Stimulated activated naive B cell treated with anti-CD40 and anti-IgM and Interleukin-4, amounts not matched to agents 10 μg/mL and 1 μg/mL and 100 μg/mL, for 72 hours (primary cell): ENCODE data around the gene RILP.
A peak's percentile ranks its signal among the peaks of the same experiment; 100 is the strongest.

ENCODE experiments used
- ATAC-seq, 2 donors: fragments of 150-1000 bp; cut with Tn5 transposase; replicated peaks; 2 replicates each; pipeline ENCODE4 v1.10.0; 2021; ENCODE audit warnings: moderate library complexity in 1 of 2
- DNase-seq: peaks from one replicate; pipeline ENCODE4 v3.0.0; 2021
- H3K27ac Mint-ChIP-seq: one replicate; pipeline ENCODE4 v1.8.0; 2022; ENCODE audit warnings: mild to moderate bottlenecking, mixed read lengths
- H3K27me3 Mint-ChIP-seq, 2 donors: one replicate each; pipeline ENCODE4 v1.8.0; 2022; ENCODE audit warnings: mixed read lengths in 2 of 2
- H3K36me3 Mint-ChIP-seq, 2 donors: one replicate each; pipeline ENCODE4 v1.8.0; 2022; ENCODE audit warnings: mixed read lengths in 2 of 2, mild to moderate bottlenecking in 1 of 2
- H3K4me1 Mint-ChIP-seq, 2 donors: one replicate each; pipeline ENCODE4 v1.8.0; 2022; ENCODE audit warnings: mixed read lengths in 2 of 2, mild to moderate bottlenecking in 1 of 2
- H3K4me3 Mint-ChIP-seq, 2 donors: one replicate each; pipeline ENCODE4 v1.8.0; 2022; ENCODE audit warnings: mild to moderate bottlenecking in 2 of 2, mixed read lengths in 2 of 2, moderate library complexity in 1 of 2
- H3K9me3 Mint-ChIP-seq, 2 donors: one replicate each; pipeline ENCODE4 v1.8.0; 2022; ENCODE audit warnings: mixed read lengths in 2 of 2, mild to moderate bottlenecking in 1 of 2

Gene RILP

GRCh38 chr17:1611715-1612114 lies 38.0 kb downstream of the RILP start:
- no peaks in the 10 kb centered on the region for H3K27me3 Mint-ChIP-seq
- no peak overlapping the region for H3K4me3 Mint-ChIP-seq
- ATAC-seq (no peak), DNase-seq (no peak)
- no peak overlapping the region for H3K27ac Mint-ChIP-seq
- H3K36me3 Mint-ChIP-seq: peaks cover 54 to 65% of the 10 kb centered on the region in 2 donors
- H3K4me1 Mint-ChIP-seq: peaks cover 24 to 36% of the 10 kb centered on the region in 2 donors
- no peaks in the 10 kb centered on the region for H3K9me3 Mint-ChIP-seq

DNA sequence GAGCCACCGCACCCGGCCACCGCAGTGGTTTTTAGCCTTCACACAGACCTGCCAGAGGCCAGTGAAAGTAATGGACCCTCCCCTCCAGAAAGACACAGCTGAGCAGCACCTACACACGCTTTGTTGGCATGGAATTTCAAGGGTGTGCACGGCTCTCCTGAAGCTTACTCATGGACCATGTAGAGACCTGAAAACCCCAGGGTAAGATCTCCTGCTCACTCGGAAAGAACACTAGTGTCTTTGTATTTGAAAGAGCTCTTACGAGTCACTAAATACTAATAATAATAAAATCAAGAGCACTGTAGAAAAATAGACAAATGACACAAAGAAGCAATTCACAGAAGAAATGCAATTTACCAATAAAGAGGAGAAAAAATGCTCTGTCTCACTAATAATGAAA lies 41.0 kb downstream of the RILP start:
- DNase-seq (no peak), ATAC-seq (no peak)
- H3K36me3 Mint-ChIP-seq: peaks cover 42 to 57% of the 10 kb centered on the region in 2 donors
- peaks cover 41 to 66% of the 10 kb centered on the region in 2 donors for H3K4me1 Mint-ChIP-seq
- H3K4me3 Mint-ChIP-seq: peak overlapping the region in 1 of 2 donors; percentile 16
- no peaks in the 10 kb centered on the region for H3K9me3 Mint-ChIP-seq
- peak overlapping the region; percentile 94 for H3K27ac Mint-ChIP-seq
- no peaks in the 10 kb centered on the region for H3K27me3 Mint-ChIP-seq

DNA sequence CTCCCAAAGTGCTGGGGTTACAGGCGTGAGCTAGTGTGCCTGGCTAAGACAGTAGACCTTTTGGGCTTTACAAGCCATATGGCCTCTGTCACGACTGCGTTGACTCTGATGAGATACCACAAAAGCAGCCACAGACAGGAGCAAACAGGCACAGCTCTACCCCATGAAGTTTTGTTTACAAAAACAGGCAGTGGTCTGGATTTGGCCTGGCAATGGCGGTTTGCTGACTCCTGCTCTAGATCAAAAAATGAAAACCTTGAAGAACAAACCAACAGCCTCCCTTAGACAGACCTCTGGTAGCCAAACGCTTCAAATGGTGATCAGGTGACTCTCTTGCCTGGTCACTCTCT lies 41.7 kb downstream of the RILP start:
- ATAC-seq (peak; percentile 2), DNase-seq (no peak)
- Mint-ChIP-seq H3K36me3 (peaks cover 35 to 50% of the 10 kb centered on the region in 2 donors), H3K4me1 (peaks cover 39 to 66% of the 10 kb centered on the region in 2 donors), H3K4me3 (peak overlapping the region; percentile 15 to 25), H3K27me3 (no peaks in the 10 kb centered on the region), H3K27ac (peak overlapping the region; percentile 94), H3K9me3 (no peaks in the 10 kb centered on the region)

DNA sequence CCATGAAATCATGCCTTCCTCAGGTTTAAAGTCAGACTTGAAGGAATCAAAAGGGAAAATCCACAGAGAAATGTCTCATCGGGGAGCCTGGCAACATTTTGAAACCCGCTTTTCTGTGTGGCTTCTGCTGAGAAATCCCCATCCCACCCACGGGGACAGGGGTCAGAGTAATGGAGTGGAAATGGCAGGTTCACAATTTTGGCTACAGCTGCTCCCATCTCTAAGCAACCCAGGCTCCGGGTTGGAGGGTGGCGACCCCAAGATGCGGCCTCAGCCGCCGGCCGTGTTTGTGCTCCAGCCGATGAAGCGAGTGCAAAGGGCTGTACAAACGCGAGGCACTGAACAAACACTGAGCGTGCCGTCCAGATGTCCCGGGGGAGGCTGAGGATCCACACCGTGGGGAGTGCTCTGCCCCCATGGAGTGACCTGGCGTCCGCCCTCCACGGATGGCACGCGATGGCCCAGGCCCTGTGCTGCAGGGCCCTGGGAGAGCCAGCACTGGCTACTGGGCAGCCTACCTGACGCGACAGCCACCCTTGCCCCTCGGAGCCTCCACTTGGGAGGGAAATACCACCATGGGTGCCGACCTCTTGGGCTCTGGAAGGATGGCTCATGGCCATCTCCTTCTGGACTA lies 43.2 kb downstream of the RILP start:
- DNase-seq (peak; percentile 66), ATAC-seq (peak; percentile 35)
- Mint-ChIP-seq H3K4me1 (peaks cover 34 to 56% of the 10 kb centered on the region in 2 donors), H3K27me3 (no peaks in the 10 kb centered on the region), H3K4me3 (peak overlapping the region; percentile 47 to 56), H3K9me3 (no peaks in the 10 kb centered on the region), H3K36me3 (peaks cover 30 to 44% of the 10 kb centered on the region in 2 donors), H3K27ac (peak overlapping the region; percentile 94)

DNA sequence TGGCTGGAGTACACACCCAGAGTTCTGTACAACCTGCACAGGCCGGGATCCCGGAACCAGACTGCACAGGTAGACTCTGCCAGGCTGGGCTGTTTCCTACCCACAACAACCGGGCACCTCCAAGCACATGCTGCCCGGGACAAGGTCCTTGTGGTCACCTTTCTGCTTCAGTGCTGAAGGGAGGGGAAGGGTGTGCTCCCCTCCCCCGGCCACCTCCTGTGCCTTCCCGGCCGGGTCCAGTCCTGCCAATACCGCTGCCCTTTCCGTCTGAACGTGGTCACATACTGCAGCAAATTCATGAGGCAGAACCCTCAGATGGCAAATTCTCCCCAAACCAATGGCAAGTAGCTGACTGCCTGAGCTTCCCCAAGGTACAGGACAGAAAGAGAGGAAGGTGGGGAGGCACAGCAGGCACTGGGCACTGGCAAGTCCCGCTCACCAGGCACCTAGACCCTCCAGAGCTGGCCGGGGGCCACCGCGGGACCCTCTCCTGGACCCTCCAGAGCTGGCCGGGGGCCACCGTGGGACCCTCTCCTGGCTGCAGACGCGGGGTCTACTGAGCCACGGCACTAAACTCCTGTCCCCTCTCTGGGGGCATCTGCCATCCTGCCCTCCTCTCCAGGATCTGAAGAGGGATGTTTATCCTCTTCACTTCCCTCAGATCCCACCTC lies 43.9 kb downstream of the RILP start:
- ATAC-seq (no peak), DNase-seq (no peak)
- Mint-ChIP-seq H3K4me3 (peak overlapping the region; percentile 56 to 59), H3K27me3 (no peaks in the 10 kb centered on the region), H3K4me1 (peaks cover 34 to 54% of the 10 kb centered on the region in 2 donors), H3K27ac (peak overlapping the region; percentile 94), H3K36me3 (peaks cover 33 to 44% of the 10 kb centered on the region in 2 donors), H3K9me3 (no peaks in the 10 kb centered on the region)

- Mint-ChIP-seq H3K36me3 (peaks cover 40 to 48% of the 10 kb centered on the region in 2 donors), H3K9me3 (no peaks in the 10 kb centered on the region), H3K4me1 (peaks cover 34 to 54% of the 10 kb centered on the region in 2 donors), H3K4me3 (peak overlapping the region; percentile 74 to 75), H3K27me3 (no peaks in the 10 kb centered on the region), H3K27ac (peak overlapping the region; percentile 94)
- ATAC-seq (no peak), DNase-seq (no peak)
Observed at GRCh38 chr17:1604831-1605528, 44.7 kb downstream of the RILP start.

DNA sequence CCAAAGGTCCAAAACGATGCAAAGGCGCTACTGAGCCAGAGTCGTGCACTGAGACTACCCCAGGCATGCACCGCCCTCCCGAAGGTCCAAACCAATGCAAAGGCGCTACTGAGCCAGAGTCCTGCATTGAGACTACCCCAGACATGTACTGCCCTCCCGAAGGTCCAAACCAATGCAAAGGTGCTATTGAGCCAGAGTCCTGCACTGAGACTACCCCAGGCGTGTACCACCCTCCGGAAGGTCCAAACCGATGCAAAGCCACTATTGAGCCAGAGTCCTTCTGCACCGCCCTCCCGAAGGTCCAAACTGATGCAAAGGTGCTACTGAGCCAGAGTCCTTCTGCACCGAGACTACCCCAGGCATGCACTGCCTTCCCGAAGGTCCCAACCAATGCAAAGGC lies 48.1 kb downstream of the RILP start:
- Mint-ChIP-seq H3K4me1 (peaks cover 19 to 39% of the 10 kb centered on the region in 2 donors), H3K27me3 (no peaks in the 10 kb centered on the region), H3K4me3 (no peak overlapping the region), H3K36me3 (peaks cover 44 to 52% of the 10 kb centered on the region in 2 donors), H3K9me3 (no peaks in the 10 kb centered on the region), H3K27ac (no peak overlapping the region)
- no peak for DNase-seq
- ATAC-seq: no peak

DNA sequence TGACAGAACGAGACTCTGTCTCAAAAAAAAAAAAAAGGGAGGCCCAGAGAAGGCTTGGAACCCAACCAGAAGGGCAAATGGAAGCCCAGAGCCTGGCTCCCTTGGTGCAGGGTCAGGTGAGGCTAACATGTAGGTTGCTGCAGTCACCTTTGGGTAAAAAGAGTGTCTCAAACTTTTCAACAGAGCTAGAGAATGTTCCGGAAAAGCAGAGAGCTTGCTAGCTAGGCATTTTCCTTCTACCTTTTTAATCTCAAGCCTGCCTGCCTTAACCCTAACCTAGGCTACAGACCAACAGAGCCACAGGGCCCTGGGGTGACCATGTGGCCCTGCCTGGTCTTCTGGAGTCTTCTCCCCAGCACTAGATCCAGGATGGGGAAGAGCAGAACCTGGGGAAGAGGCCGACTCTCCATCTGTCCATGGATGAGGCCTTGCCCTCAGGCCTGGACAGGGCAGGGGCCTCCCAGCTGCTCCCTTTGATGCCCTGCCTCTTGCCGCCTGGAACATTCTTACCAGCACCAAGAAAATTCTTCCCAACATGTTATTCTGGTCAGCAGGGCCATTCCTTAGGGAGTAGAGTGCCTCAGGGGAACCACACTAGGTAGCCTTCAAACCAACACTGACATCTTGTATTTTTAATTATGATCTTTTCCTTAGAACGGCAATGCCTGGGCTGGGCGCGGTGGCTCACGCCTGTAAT lies 51.1 kb downstream of the RILP start:
- H3K27ac Mint-ChIP-seq: no peak overlapping the region

GRCh38 chr17:1597861-1598342 lies 51.8 kb downstream of the RILP start:
- Mint-ChIP-seq H3K27me3 (no peaks in the 10 kb centered on the region), H3K4me3 (no peak overlapping the region), H3K4me1 (peaks cover 20 to 41% of the 10 kb centered on the region in 2 donors), H3K36me3 (peaks cover 43 to 59% of the 10 kb centered on the region in 2 donors), H3K9me3 (no peaks in the 10 kb centered on the region), H3K27ac (peak overlapping the region; percentile 25)
- DNase-seq (no peak), ATAC-seq (no peak)

More for the DNA sequence above, 51.1 kb downstream of the RILP start:
- Mint-ChIP-seq H3K9me3 (no peaks in the 10 kb centered on the region), H3K4me3 (no peak overlapping the region), H3K36me3 (peaks cover 43 to 55% of the 10 kb centered on the region in 2 donors), H3K4me1 (peaks cover 15 to 34% of the 10 kb centered on the region in 2 donors), H3K27me3 (no peaks in the 10 kb centered on the region)
- ATAC-seq (no peak), DNase-seq (no peak)
